AG09309 (cell line): Measurements from ENCODE around the gene STAC.

Experiments
- DNase-seq: peaks from one replicate; pipeline ENCODE4 v3.0.0-alpha.2; 2010; ENCODE audit warnings: low read depth
- H3K4me3 ChIP-seq: 2 replicates; pipeline ENCODE4 v1.5.1; 2011; ENCODE audit warnings: mild to moderate bottlenecking, low read depth, low read length, moderate library complexity; ENCODE audit not compliant: control insufficient read depth
- TF ChIP-seq, protein P1 (sequence below): IDR thresholded peaks from 2 replicates; pipeline ENCODE4 v1.5.1; 2011; ENCODE audit warnings: mild to moderate bottlenecking, low read depth, low read length, inconsistent platforms; ENCODE audit not compliant: insufficient read depth, control insufficient read depth; ENCODE audit errors: missing control alignments

Gene STAC

DNA sequence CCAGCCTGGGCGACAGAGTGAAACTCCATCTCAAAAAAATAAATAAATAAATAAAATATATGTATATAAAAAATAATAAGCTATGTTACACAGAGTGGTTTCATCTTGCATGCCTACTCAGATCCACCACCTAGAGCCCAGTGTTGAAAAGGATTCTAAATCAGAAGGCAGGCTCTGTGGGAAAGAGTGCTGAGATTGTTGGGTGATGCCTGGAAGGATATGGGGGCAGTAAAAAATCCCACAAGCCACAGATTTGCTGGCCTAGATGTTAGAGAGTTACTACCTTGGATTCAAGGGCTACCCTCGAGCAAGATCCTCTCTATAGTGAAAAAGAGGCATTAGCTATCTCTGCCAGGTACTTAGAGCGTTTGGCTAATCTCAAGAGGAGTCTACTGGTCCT, 144.3 kb downstream of the STAC start:
- no peak for DNase-seq
- TF ChIP-seq, protein P1, sequence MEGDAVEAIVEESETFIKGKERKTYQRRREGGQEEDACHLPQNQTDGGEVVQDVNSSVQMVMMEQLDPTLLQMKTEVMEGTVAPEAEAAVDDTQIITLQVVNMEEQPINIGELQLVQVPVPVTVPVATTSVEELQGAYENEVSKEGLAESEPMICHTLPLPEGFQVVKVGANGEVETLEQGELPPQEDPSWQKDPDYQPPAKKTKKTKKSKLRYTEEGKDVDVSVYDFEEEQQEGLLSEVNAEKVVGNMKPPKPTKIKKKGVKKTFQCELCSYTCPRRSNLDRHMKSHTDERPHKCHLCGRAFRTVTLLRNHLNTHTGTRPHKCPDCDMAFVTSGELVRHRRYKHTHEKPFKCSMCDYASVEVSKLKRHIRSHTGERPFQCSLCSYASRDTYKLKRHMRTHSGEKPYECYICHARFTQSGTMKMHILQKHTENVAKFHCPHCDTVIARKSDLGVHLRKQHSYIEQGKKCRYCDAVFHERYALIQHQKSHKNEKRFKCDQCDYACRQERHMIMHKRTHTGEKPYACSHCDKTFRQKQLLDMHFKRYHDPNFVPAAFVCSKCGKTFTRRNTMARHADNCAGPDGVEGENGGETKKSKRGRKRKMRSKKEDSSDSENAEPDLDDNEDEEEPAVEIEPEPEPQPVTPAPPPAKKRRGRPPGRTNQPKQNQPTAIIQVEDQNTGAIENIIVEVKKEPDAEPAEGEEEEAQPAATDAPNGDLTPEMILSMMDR = no peak
- H3K4me3 ChIP-seq = no peak overlapping the region

DNA sequence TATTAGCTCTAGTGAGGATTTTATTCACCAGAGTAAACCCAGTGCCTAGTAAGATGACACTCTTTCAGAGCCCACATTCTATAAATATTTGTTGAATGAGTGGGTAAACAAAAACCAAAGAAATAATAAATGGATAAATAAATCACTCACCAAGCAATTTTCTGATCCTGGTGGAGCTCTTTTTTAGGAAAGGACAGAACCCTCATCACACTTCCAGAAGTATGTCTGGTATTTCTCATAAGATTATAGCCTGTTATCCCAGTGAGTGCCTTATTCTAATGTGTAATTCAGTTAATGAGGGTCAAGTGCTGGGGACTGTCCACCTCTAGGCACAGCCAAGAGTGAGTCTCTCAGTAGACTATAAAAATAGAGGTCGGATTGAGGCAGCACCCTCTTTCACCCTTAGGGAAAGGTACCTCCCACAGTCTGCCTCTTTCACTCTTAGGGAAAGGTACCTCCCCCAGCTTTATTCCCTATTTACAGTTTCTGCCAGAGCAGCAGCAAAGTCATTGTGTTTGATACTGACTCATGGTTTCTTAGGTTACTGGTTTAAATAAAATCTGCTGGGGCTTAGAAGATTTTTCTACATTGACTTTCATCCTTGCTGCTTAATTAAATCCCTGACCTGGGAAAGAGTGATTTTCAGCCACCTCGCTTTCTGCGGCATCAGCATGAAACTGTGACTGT, 145.0 kb downstream of the STAC start:
- TF ChIP-seq, protein P1 = no peak
- DNase-seq = peak; percentile 62

DNA sequence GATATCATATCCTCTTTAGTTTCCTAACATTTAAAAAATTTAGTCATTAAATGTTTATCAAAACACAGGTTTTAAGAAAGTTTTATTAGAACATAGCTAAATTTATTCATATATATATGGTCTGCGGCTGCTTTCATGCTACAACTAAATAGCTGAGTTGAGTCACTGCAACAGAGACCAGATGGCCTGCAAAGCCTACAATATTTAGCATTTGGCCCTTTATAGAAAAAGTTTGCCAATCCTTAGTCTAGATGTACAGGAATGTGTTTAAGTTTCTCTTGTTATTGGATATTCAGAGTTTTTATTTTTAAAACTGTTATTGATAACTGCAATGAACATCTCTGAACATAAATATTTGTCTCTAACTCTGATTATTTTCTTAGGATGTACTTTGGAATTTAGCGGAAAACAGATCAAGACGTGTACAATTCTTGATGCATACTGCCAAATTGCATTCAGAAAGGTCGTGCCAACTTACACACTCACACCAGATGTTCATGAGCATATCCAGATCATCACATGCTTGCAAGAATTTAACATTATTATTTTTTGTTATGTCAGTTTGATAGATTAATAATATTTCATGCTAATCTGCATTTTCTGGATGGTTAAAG, 157.9 kb downstream of the STAC start:
- TF ChIP-seq, protein P1 = no peak
- no peak overlapping the region for H3K4me3 ChIP-seq
- DNase-seq = no peak

More for the DNA sequence above, 145.0 kb downstream of the STAC start:
- H3K4me3 ChIP-seq = no peak overlapping the region

DNA sequence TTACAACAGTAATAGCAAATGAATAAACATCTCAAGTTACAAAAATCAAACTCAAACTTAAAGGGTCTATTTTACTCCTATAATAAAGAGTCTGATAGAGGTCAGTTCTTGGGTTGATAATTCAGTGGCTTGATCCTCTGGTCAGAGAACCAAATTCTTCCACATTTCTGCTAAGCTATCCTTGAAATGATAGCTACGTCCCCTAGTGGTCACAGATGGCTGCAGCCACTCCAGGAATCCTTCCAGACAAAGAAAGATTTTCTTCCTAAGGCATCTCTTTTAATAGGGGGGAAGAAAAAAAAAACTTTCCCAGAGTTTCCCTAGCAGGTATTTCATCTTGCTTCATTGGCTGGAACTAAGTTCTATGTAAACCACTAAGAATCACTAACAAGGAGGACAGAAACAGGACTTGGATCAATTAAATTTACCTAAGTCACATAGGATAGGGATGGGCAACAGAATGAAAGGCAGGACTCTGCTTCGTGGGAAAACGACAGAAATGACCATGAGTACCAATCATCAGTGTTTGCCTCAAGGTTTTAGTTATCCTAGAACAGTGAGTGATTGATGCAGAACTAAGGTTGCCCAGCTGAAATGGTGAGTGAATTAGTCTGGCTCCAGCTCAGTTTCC, 160.7 kb downstream of the STAC start:
- H3K4me3 ChIP-seq = no peak overlapping the region
- TF ChIP-seq, protein P1 = peak; percentile 95
- peak; percentile 25 for DNase-seq

DNA sequence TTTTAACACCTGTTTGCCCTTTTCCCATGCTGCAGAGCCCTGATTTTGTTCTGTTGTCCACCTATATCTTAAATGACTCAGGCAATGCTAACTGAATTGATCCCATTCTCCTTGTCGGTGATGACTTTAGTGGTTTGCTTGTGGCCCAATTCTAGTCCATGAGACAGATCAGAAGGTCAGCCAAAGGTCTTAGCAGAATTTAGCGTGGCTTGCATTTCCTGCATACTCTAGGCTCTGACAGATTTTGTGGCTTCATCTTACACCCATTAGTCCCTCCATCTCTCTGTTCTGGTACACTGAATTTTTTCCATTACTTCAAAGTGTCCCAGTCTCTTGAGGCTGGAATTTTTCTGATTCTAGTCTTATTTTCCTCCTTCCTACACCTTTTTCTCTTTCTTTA, 161.9 kb downstream of the STAC start:
- DNase-seq = no peak
- H3K4me3 ChIP-seq = no peak overlapping the region
- TF ChIP-seq, protein P1 = no peak

DNA sequence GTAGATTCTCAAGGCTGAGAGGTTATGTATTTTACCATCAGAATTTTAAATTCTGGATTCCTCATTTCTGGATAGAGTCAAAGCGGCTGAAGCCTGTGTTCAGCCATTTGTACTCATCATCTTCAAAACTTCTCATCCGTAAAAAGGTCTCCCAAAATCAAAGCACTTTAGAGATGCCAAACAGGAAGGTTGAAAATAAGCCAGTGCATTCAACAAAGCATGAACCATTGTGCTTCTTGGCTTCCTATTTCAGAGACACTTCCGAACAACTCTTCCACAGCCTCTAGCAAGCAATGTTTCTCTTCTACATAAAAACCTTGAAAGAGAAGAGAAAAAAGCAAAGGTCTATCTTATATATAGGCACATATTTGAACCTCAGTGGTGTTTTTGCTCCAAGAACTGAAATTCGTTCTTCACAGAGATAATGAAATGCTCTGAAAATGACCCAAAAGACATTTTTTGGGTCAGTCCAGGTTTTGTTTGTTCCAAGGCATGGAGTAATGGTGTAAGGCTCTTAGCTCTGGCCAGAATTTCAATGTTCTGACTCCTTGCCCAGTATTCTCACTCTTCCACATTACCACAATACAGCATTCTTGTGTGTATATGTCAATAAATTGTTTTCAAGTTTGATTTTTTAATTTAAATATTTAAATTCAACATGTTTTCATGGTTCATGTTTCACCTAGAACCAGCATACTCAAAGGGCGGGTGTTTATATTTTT, 163.1 kb downstream of the STAC start:
- DNase-seq = no peak
- TF ChIP-seq, protein P1 = no peak
- H3K4me3 ChIP-seq = no peak overlapping the region
